Measurements from ENCODE around the gene SLC25A39.

SLC25A39 gene

DNA sequence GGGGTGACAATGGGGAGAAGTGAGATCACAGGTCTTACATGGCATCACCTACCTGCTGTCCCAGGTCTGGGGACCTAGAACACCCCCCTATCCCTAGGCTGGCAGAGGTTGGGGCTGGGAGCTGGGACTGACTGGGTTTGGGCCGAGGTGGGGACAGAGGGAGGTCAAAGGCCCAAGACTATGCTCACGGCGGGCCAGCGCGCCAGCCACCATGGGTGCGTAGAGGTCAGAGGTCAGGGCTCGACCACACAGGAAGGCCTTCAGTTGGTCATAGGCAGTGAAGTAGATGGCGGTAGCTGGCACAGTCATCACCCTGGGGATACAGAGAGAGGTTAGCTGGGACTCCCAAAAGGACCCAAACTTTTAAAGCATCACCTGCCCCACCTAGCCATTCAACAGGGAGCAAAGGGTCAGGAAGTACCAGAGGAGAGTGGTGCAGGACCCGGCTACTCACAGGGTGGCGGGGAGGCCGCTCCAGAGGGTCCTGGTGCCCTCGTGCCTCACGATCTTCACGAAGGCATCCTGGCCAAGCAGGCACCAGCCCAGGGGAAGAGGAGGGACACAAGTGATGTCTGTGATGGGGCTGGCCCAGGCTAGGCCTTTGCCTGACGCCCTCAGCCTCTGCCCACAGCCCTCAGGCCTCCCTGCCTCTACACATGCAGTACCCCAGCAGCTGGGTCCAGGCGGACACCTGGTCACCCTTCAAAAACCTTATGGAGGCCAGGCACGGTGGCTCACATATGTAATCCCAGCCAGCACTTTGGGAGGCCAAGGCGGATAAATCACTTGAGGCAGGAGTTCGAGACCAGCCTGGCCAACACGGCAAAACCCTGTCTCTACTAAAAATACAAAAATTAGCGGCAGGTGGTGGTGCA is 3.1 kb downstream of the SLC25A39 start:
- TF ChIP-seq, protein P1, sequence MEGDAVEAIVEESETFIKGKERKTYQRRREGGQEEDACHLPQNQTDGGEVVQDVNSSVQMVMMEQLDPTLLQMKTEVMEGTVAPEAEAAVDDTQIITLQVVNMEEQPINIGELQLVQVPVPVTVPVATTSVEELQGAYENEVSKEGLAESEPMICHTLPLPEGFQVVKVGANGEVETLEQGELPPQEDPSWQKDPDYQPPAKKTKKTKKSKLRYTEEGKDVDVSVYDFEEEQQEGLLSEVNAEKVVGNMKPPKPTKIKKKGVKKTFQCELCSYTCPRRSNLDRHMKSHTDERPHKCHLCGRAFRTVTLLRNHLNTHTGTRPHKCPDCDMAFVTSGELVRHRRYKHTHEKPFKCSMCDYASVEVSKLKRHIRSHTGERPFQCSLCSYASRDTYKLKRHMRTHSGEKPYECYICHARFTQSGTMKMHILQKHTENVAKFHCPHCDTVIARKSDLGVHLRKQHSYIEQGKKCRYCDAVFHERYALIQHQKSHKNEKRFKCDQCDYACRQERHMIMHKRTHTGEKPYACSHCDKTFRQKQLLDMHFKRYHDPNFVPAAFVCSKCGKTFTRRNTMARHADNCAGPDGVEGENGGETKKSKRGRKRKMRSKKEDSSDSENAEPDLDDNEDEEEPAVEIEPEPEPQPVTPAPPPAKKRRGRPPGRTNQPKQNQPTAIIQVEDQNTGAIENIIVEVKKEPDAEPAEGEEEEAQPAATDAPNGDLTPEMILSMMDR (IDR thresholded peaks at IDR 0.05; ENCODE audit: extremely low read depth, insufficient read depth, missing control alignments), result no peak
- in situ Hi-C loops (cut with MboI; ENCODE audit: low pct_unique_long_range_greater_than_20kb, low sequenced_read_pairs, unreplicated experiment), result no loop called here

DNA sequence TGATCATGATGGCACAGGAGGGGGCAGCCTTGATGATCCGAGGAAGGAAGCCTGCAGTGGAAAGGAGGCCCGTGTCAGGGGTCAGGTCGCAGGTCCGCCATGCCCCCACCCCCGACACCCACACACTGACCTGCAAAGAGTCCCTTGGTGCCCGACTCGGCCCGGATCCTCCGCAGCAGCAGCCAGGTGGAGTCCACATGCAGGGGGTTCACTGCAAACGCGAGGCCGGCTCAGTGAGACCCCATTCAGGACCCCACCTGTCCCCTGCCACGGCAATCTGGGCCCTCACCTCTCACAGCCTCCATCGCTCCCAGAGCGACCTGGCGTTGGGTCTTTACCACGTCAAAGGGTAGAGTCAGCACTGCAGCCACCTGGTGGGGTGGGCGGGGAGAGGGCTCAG is 4.6 kb downstream of the SLC25A39 start:
- in situ Hi-C loops (cut with MboI; ENCODE audit: low pct_unique_long_range_greater_than_20kb, low sequenced_read_pairs, unreplicated experiment), result no loop called here
- TF ChIP-seq, protein P1 (IDR thresholded peaks at IDR 0.05; ENCODE audit: extremely low read depth, insufficient read depth, missing control alignments), result no peak
- DNase-seq (ENCODE audit: low spot score), result no peak

More for the DNA sequence above, 3.1 kb downstream of the SLC25A39 start:
- no peak for DNase-seq (ENCODE audit: low spot score)

DNA sequence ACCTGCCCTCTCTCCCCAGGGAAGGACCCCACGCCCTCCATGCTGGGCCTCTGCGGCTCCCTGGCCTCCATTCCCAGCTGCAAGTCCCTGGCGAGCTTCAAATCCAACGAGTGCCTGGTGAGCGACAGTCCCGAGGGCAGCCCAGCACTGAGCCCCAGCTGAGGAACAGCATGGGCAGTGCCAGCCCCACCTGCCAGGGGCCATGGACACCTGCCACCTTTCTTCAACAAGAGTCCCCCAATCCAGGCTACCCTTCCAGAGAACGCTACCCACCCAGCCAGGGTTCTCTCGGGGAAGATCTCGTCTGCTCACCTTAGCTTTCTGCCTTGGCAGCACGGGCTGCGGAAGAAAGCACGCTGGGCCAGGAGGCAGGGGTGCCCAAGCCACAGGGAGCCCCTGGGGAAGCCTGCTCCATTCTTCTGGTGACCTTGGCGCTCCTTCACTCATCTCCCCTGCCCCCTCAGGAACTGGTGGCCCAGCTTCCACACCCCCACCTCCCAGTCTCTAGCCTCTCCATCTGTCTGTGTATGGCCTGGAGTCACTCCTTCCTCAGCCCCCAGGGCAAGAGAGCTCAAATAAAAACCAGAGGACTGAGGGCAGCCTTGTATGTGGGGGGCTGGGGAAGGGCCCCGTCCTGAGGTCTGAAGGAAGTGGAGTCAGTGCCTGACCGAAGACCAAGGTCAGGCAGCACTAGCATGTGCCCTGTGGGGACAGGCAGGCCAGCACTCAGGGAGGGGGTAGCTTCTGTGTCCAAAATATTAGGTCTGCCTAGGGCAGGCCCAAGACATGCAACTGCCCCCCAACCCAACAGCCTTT is 6.3 kb downstream of the SLC25A39 start:
- in situ Hi-C loops (cut with MboI; ENCODE audit: low pct_unique_long_range_greater_than_20kb, low sequenced_read_pairs, unreplicated experiment), result no loop called here
- TF ChIP-seq, protein P1 (IDR thresholded peaks at IDR 0.05; ENCODE audit: extremely low read depth, insufficient read depth, missing control alignments), result no peak

DNA sequence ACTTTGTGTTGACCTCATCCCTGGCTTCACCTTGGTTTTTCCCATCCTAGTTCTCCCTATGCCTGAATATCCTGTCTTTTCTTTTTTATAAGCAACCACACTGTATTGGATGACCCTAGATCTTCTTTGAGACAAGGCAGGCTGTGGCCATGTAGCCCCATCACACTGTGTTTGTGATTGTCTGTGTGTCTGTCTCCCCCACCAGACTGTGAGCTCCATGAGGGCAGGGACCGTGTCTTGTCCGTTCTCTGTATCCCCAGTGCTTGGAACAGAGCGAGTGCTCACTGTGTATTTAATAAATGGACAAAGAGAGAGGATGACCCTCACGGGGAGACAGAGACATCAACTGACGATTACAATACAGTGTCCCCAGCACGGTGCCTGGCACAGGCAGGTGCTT is 7.1 kb downstream of the SLC25A39 start:
- DNase-seq (ENCODE audit: low spot score), result no peak
- TF ChIP-seq, protein P1 (IDR thresholded peaks at IDR 0.05; ENCODE audit: extremely low read depth, insufficient read depth, missing control alignments), result no peak
- in situ Hi-C loops (cut with MboI; ENCODE audit: low pct_unique_long_range_greater_than_20kb, low sequenced_read_pairs, unreplicated experiment), result no loop called here

More for the DNA sequence above, 6.3 kb downstream of the SLC25A39 start:
- DNase-seq (ENCODE audit: low spot score), result no peak

DNA sequence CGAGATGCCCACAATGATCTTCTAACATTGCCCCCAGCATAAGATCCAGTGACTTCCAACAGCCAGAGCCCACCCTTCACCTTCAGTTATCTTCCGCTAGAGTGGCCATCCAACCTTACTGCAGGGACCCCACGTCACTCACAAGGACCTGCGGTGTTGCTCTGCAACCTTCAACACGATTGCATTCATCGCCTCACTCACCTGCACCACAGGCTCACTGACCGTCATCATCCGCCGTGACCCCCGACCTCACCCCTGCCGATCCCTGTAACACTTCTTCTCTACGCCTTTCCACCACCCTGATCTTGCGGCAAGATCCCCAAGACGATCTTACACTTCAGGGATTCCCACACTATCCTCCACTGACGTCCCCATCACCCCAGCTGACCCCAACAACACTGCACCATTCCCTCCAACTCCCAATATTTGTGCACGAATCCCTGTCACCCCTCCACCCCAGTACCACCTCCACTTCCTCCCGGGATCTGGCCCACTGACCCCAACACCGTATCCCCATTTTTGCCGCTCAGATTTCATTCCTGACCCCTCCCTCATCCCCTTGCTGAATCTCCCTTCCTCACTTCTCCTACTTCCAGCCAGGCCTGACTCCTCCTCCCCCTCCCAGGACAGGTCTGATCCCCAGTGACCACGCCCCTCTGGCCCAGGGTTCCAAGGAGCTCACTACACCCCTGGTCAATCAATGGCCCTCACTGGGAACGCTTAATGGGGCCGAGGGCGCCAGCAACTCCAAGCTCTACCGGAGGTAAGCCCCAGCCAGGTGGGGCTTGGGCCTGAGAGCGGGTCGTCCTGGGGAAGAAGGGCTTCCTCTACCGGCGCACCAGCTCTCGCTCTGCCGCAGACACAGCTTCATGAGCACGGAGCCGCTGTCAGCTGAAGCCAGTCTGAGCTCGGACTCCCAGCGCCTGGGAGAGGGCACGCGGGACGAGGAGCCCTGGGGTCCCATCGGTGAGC is 8.6 kb downstream of the SLC25A39 start:
- in situ Hi-C loops (cut with MboI; ENCODE audit: low pct_unique_long_range_greater_than_20kb, low sequenced_read_pairs, unreplicated experiment), result no loop called here
- DNase-seq (ENCODE audit: low spot score), result no peak
- TF ChIP-seq, protein P1 (IDR thresholded peaks at IDR 0.05; ENCODE audit: extremely low read depth, insufficient read depth, missing control alignments), result no peak
